ENCODE data around the gene CIROP.

CIROP gene

GRCh38 chr14:23066855-23067744, 37.7 kb downstream of the CIROP start:
- no peak for DNase-seq (ENCODE audit: low read depth)

- no peak for DNase-seq (ENCODE audit: low read depth)
Measured at GRCh38 chr14:23066368-23066767, 38.4 kb downstream of the CIROP start.

GRCh38 chr14:23063601-23064000, 41.2 kb downstream of the CIROP start:
- DNase-seq (ENCODE audit: low read depth) = no peak

GRCh38 chr14:23062002-23062401, 42.8 kb downstream of the CIROP start:
- DNase-seq (ENCODE audit: low read depth) = no peak

- no peak for DNase-seq (ENCODE audit: low read depth)
Measured at GRCh38 chr14:23060536-23061260, 44.1 kb downstream of the CIROP start.

GRCh38 chr14:23058654-23059504, 45.9 kb downstream of the CIROP start:
- DNase-seq (ENCODE audit: low read depth) = no peak

GRCh38 chr14:23057757-23058653, 46.8 kb downstream of the CIROP start:
- peak; percentile 71 for DNase-seq (ENCODE audit: low read depth)

- peak; percentile 30 for DNase-seq (ENCODE audit: low read depth)
Measured at GRCh38 chr14:23056956-23057756, 47.6 kb downstream of the CIROP start, which contains the start of gene CDH24. Gene CDH24 (minus strand): TSS chr14:23057520. CDS start chr14:23055733, 1,787 bp downstream.

GRCh38 chr14:23056145-23056955, 48.4 kb downstream of the CIROP start:
- peak; percentile 25 for DNase-seq (ENCODE audit: low read depth)

GRCh38 chr14:23055621-23056144, 49.1 kb downstream of the CIROP start:
- DNase-seq (ENCODE audit: low read depth) = no peak

- DNase-seq (ENCODE audit: low read depth) = no peak
Measured at GRCh38 chr14:23055147-23055550, 49.6 kb downstream of the CIROP start.

GRCh38 chr14:23054000-23054811, 50.6 kb downstream of the CIROP start:
- no peak for DNase-seq (ENCODE audit: low read depth)

GRCh38 chr14:23053426-23053825, 51.4 kb downstream of the CIROP start:
- no peak for DNase-seq (ENCODE audit: low read depth)

GRCh38 chr14:23052671-23053070, 52.1 kb downstream of the CIROP start:
- no peak for DNase-seq (ENCODE audit: low read depth)

- DNase-seq (ENCODE audit: low read depth) = no peak
Measured at GRCh38 chr14:23052182-23052623, 52.6 kb downstream of the CIROP start.

GRCh38 chr14:23051141-23052057, 53.4 kb downstream of the CIROP start:
- DNase-seq (ENCODE audit: low read depth) = no peak
